Measurements from ENCODE around the gene RGPD4. TPM values are rescaled to one million over a fixed set of nuclear protein-coding genes. Genes with fewer than 3 reads are reported as not detected.

The RGPD4 gene
- total and polyA plus RNA-seq, 7 donors: under 0.01 to 0.17 (median 0.01) TPM; not detected in 4

- intact Hi-C loops (cut with DNase I): no loop called here
- ATAC-seq (no peak), DNase-seq (no peak)
- H3K4me1 ChIP-seq: no peaks in the 10 kb centered on the region
- H3K27ac ChIP-seq: no peak overlapping the region
- H3K36me3 ChIP-seq (ENCODE audit: insufficient read depth in 1 of 2, low read depth in 1 of 2): no peaks in the 10 kb centered on the region
- TF ChIP-seq, protein P1, sequence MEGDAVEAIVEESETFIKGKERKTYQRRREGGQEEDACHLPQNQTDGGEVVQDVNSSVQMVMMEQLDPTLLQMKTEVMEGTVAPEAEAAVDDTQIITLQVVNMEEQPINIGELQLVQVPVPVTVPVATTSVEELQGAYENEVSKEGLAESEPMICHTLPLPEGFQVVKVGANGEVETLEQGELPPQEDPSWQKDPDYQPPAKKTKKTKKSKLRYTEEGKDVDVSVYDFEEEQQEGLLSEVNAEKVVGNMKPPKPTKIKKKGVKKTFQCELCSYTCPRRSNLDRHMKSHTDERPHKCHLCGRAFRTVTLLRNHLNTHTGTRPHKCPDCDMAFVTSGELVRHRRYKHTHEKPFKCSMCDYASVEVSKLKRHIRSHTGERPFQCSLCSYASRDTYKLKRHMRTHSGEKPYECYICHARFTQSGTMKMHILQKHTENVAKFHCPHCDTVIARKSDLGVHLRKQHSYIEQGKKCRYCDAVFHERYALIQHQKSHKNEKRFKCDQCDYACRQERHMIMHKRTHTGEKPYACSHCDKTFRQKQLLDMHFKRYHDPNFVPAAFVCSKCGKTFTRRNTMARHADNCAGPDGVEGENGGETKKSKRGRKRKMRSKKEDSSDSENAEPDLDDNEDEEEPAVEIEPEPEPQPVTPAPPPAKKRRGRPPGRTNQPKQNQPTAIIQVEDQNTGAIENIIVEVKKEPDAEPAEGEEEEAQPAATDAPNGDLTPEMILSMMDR (IDR thresholded peaks at IDR 0.05): peak; percentile 33
- no peak overlapping the region for H3K4me3 ChIP-seq
- WGBS, 3 donors: 39 to 54% (median 50%) methylated on average over 5 of the region's 5 CpGs
- no peaks in the 10 kb centered on the region for H3K27me3 ChIP-seq (ENCODE audit: insufficient read depth in 3 of 3, low read length in 2 of 3)
- no peaks in the 10 kb centered on the region for H3K9me3 ChIP-seq
These were observed 110.0 kb downstream of the RGPD4 start for GRCh38 chr2:107936433-107937359.

Other genes starting within 250 kb of the RGPD4 start
- under 1 TPM in 1 of 4 donors, not detected in 3; 0.09 TPM for gene SLC5A7, start 159.6 kb downstream of the RGPD4 start, total RNA-seq
- gene SLC5A7, start 159.6 kb downstream of the RGPD4 start, polyA plus RNA-seq: not detected

Data from psoas muscle (tissue), 8 donors.